H9 (cell line): ENCODE data around the gene ADGRL3. TPM values are rescaled to one million over a fixed set of nuclear protein-coding genes. Genes with fewer than 3 reads are reported as not detected.

Experiments used
- DNase-seq: peaks from one replicate; pipeline ENCODE4 v3.0.0-alpha.2; 2017
- H2AFZ ChIP-seq: one replicate; pipeline ENCODE4 v1.6.1; 2013; ENCODE audit warnings: mild to moderate bottlenecking, low read length, control low read depth, moderate library complexity
- H2AK5ac ChIP-seq: 2 replicates; pipeline ENCODE4 v1.6.1; 2013; ENCODE audit warnings: low read length, control low read depth, mixed read lengths; ENCODE audit not compliant: insufficient read length
- H2BK120ac ChIP-seq: one replicate; pipeline ENCODE4 v1.6.1; 2013; ENCODE audit warnings: low read depth, mild to moderate bottlenecking, low read length, control low read depth, inconsistent platforms; ENCODE audit not compliant: poor library complexity, severe bottlenecking
- H2BK12ac ChIP-seq: 2 replicates; pipeline ENCODE4 v1.6.1; 2013; ENCODE audit warnings: low read length, control low read depth, mixed read lengths, low read depth; ENCODE audit not compliant: insufficient read length
- H2BK15ac ChIP-seq: 2 replicates; pipeline ENCODE4 v1.6.1; 2013; ENCODE audit warnings: low read depth, low read length, control low read depth
- H2BK20ac ChIP-seq: one replicate; pipeline ENCODE4 v1.6.1; 2013; ENCODE audit warnings: low read depth, mild to moderate bottlenecking, low read length, control low read depth, inconsistent platforms; ENCODE audit not compliant: poor library complexity, severe bottlenecking
- H2BK5ac ChIP-seq: 2 replicates; pipeline ENCODE4 v1.6.1; 2013; ENCODE audit warnings: low read length, control low read depth, mixed read lengths; ENCODE audit not compliant: insufficient read length
- H3K14ac ChIP-seq: 2 replicates; pipeline ENCODE4 v1.6.1; 2013; ENCODE audit warnings: low read length, control low read depth; ENCODE audit not compliant: insufficient read depth
- H3K18ac ChIP-seq: 2 replicates; pipeline ENCODE4 v1.6.1; 2013; ENCODE audit warnings: low read depth, mild to moderate bottlenecking, mixed read lengths, low read length, control low read depth; ENCODE audit not compliant: insufficient read length
- H3K23ac ChIP-seq: 2 replicates; pipeline ENCODE4 v1.6.1; 2013; ENCODE audit warnings: low read length, control low read depth, mixed read lengths, low read depth; ENCODE audit not compliant: insufficient read length
- H3K23me2 ChIP-seq: 2 replicates; pipeline ENCODE4 v1.6.1; 2013; ENCODE audit warnings: low read depth, mild to moderate bottlenecking, mixed read lengths, low read length, control low read depth; ENCODE audit not compliant: insufficient read length, poor library complexity, severe bottlenecking
- H3K27ac ChIP-seq: 2 replicates; pipeline ENCODE4 v1.5.1; 2013; ENCODE audit warnings: low read length, control low read depth, mixed read lengths, low read depth; ENCODE audit not compliant: insufficient read length
- H3K27me3 ChIP-seq: 2 replicates; pipeline ENCODE4 v1.6.1; 2013; ENCODE audit warnings: low read length, control low read depth, inconsistent platforms; ENCODE audit not compliant: insufficient read depth
- H3K4ac ChIP-seq: 2 replicates; pipeline ENCODE4 v1.6.1; 2013; ENCODE audit warnings: low read depth, mild to moderate bottlenecking, control low read depth, inconsistent platforms, low read length, moderate library complexity
- H3K4me1 ChIP-seq: 2 replicates; pipeline ENCODE4 v1.6.1; 2013; ENCODE audit warnings: low read length, control low read depth, inconsistent platforms; ENCODE audit not compliant: insufficient read depth
- H3K4me2 ChIP-seq: 2 replicates; pipeline ENCODE4 v1.6.1; 2013; ENCODE audit warnings: low read length, control low read depth, mixed read lengths; ENCODE audit not compliant: insufficient read length, insufficient read depth
- H3K56ac ChIP-seq: 2 replicates; pipeline ENCODE4 v1.6.1; 2013; ENCODE audit warnings: low read depth, mild to moderate bottlenecking, mixed read lengths, low read length, control low read depth; ENCODE audit not compliant: insufficient read length
- H3K79me1 ChIP-seq: 2 replicates; pipeline ENCODE4 v1.6.1; 2013; ENCODE audit warnings: low read depth, mild to moderate bottlenecking, moderate library complexity, low read length, control low read depth, inconsistent platforms; ENCODE audit not compliant: insufficient read depth, poor library complexity, severe bottlenecking
- H3K79me2 ChIP-seq: 2 replicates; pipeline ENCODE4 v1.6.1; 2013; ENCODE audit warnings: low read length, control low read depth, inconsistent platforms; ENCODE audit not compliant: insufficient read depth
- H3K9ac ChIP-seq: 2 replicates; pipeline ENCODE4 v1.6.1; 2013; ENCODE audit warnings: low read length, control low read depth, mixed read lengths; ENCODE audit not compliant: insufficient read length; ENCODE audit errors: extremely low read depth
- H3K9me3 ChIP-seq: one replicate; pipeline ENCODE4 v1.6.1; 2013; ENCODE audit warnings: low read depth, low read length, inconsistent platforms; ENCODE audit not compliant: control insufficient read depth
- H3T11ph ChIP-seq: one replicate; pipeline ENCODE4 v1.6.1; 2013; ENCODE audit warnings: mild to moderate bottlenecking, low read length, control low read depth, inconsistent platforms
- H4K20me1 ChIP-seq: one replicate; pipeline ENCODE4 v1.6.1; 2013; ENCODE audit not compliant: control insufficient read depth, insufficient read length, insufficient read depth
- H4K5ac ChIP-seq: 2 replicates; pipeline ENCODE4 v1.6.1; 2013; ENCODE audit warnings: low read depth, mild to moderate bottlenecking, mixed read lengths, low read length, control low read depth; ENCODE audit not compliant: insufficient read length
- H4K8ac ChIP-seq: replicated peaks from 2 replicates; pipeline ENCODE4 v1.6.1; 2013; ENCODE audit warnings: low read length, control low read depth, mixed read lengths, low read depth; ENCODE audit not compliant: insufficient read length
- H4K91ac ChIP-seq: 2 replicates; pipeline ENCODE4 v1.6.1; 2013; ENCODE audit warnings: low read depth, mild to moderate bottlenecking, moderate library complexity, mixed read lengths, low read length, control low read depth; ENCODE audit not compliant: insufficient read length
- H3K27ac Mint-ChIP-seq, 3 experiments: 2 replicates in 2 of 3; 3 replicates in 1 of 3; pipeline ENCODE4 v1.8.0; 2020 to 2021; ENCODE audit warnings: mixed read lengths in 3 of 3, mild to moderate bottlenecking in 1 of 3, moderate library complexity in 1 of 3
- H3K27me3 Mint-ChIP-seq: 2 replicates; pipeline ENCODE4 v1.8.0; 2021; ENCODE audit warnings: low read depth, mild to moderate bottlenecking, moderate library complexity, mixed read lengths
- H3K36me3 Mint-ChIP-seq, 3 experiments: 2 replicates in 2 of 3; 3 replicates in 1 of 3; pipeline ENCODE4 v1.8.0; 2020 to 2021; ENCODE audit warnings: low read depth in 3 of 3, mixed read lengths in 3 of 3; ENCODE audit not compliant: insufficient read depth in 1 of 3
- H3K4me1 Mint-ChIP-seq, 2 experiments: 2 replicates each; pipeline ENCODE4 v1.8.0; 2020; ENCODE audit warnings: mixed read lengths in 2 of 2
- H3K4me3 Mint-ChIP-seq, 2 experiments: 2 replicates in 1 of 2; 3 replicates in 1 of 2; pipeline ENCODE4 v1.8.0; 2020 to 2021; ENCODE audit warnings: mild to moderate bottlenecking in 2 of 2, mixed read lengths in 2 of 2, moderate library complexity in 1 of 2
- H3K9me3 Mint-ChIP-seq, 2 experiments: 2 replicates in 1 of 2; 3 replicates in 1 of 2; pipeline ENCODE4 v1.8.0; 2020; ENCODE audit warnings: mild to moderate bottlenecking in 2 of 2, mixed read lengths in 2 of 2, moderate library complexity in 1 of 2
- WGBS: extraction: QIAGEN DNeasy Blood & Tissue Kit; methylation state at CpG from one replicate; pipeline ENCODE4 v1.1.7; 2013; ENCODE audit warnings: missing lambda C conversion rate, low lambda C conversion rate, mixed read lengths; ENCODE audit not compliant: insufficient read length; ENCODE audit errors: extremely low coverage; 5-methylcytosine and 5-hydroxymethylcytosine counted together
- total RNA-seq: library from RNA; stranded (reverse); gene quantifications from 2 replicates; pipeline ENCODE4 v1.2.1, GENCODE V29; 2021
- TF ChIP-seq, protein P1 (sequence below): fragments of 200-600 bp; sonication (generic); conservative IDR thresholded peaks from 3 replicates; pipeline ENCODE4 v1.8.0; 2021; ENCODE audit warnings: antibody characterized with exemption, mild to moderate bottlenecking

ADGRL3 gene
- total RNA-seq, 1 experiment from 2014 or later: 5.9 TPM

DNA sequence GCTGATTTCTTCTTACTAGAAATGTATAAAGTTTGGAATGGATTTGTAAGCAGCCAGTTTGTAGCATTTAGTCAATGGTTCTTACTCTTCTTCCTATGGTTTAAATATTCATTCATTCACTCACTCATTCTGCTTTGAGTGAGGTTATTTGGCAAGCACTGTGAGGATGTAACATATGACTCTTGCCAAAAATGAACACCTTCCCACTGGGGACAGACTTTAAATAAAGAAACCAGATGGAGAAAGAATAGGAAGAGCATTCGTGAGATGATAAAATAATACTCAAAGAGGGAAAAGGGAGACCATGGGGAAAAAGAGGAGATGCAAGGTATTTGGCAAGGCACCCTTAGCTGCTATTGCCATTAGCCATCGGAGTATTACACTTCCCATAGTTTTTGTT lies 586.1 kb downstream of the ADGRL3 start:
- TF ChIP-seq, protein P1, sequence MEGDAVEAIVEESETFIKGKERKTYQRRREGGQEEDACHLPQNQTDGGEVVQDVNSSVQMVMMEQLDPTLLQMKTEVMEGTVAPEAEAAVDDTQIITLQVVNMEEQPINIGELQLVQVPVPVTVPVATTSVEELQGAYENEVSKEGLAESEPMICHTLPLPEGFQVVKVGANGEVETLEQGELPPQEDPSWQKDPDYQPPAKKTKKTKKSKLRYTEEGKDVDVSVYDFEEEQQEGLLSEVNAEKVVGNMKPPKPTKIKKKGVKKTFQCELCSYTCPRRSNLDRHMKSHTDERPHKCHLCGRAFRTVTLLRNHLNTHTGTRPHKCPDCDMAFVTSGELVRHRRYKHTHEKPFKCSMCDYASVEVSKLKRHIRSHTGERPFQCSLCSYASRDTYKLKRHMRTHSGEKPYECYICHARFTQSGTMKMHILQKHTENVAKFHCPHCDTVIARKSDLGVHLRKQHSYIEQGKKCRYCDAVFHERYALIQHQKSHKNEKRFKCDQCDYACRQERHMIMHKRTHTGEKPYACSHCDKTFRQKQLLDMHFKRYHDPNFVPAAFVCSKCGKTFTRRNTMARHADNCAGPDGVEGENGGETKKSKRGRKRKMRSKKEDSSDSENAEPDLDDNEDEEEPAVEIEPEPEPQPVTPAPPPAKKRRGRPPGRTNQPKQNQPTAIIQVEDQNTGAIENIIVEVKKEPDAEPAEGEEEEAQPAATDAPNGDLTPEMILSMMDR: no peak
- no peaks in the 10 kb centered on the region for H3K9me3 ChIP-seq
- no peak overlapping the region for H3K27ac ChIP-seq
- peaks cover 11 to 20% of the 10 kb centered on the region in 2 experiments for H3K9me3 Mint-ChIP-seq
- H4K8ac ChIP-seq: no peak overlapping the region
- no peak for DNase-seq
- H3K9ac ChIP-seq: no peak overlapping the region
- no peak overlapping the region for H3K56ac ChIP-seq
- no peak overlapping the region for H3K4me2 ChIP-seq
- no peak overlapping the region for H2BK15ac ChIP-seq
- no peak overlapping the region for H2BK20ac ChIP-seq
- no peak overlapping the region for H2BK12ac ChIP-seq
- no peak overlapping the region for H4K91ac ChIP-seq
- H4K20me1 ChIP-seq: no peaks in the 10 kb centered on the region
- no CpG with 5 or more reads among the region's 2 CpGs for WGBS
- H2BK120ac ChIP-seq: no peak overlapping the region
- H3K79me2 ChIP-seq: no peaks in the 10 kb centered on the region
- no peaks in the 10 kb centered on the region for H3K27me3 ChIP-seq
- no peak overlapping the region for H3K18ac ChIP-seq
- no peak overlapping the region for H3K14ac ChIP-seq
- H3K36me3 Mint-ChIP-seq: peaks cover 8 to 28% (median 22%) of the 10 kb centered on the region in 3 experiments
- no peak overlapping the region for H3T11ph ChIP-seq
- H2AFZ ChIP-seq: no peak overlapping the region
- no peak overlapping the region for H2BK5ac ChIP-seq
- no peak overlapping the region for H4K5ac ChIP-seq
- H2AK5ac ChIP-seq: no peak overlapping the region
- no peak overlapping the region for H3K4me3 Mint-ChIP-seq
- H3K4me1 Mint-ChIP-seq: peaks cover 3 to 10% of the 10 kb centered on the region in 2 experiments
- H3K4ac ChIP-seq: no peak overlapping the region
- no peak overlapping the region for H3K27ac Mint-ChIP-seq
- H3K23me2 ChIP-seq: no peaks in the 10 kb centered on the region
- no peaks in the 10 kb centered on the region for H3K79me1 ChIP-seq
- no peaks in the 10 kb centered on the region for H3K4me1 ChIP-seq
- H3K23ac ChIP-seq: no peak overlapping the region
- H3K27me3 Mint-ChIP-seq: no peaks in the 10 kb centered on the region
